Activated T-cell treated with anti-CD3 and anti-CD28 coated beads, Interleukin-2, amount 50 U/mL, for 48 hours (primary cell): ENCODE measurements around the gene COL25A1.
"Not testable (repeated sequence)": the region's sequence is repeated elsewhere in the genome, so short reads cannot be mapped to it uniquely, and the experiment has no call there.

ENCODE experiments used
- DNase-seq, 2 experiments: peaks; one replicate each; pipeline ENCODE4 v3.0.0-alpha.2; 2020

Gene COL25A1

GRCh38 chr4:109005523-109005922 lies 296.9 kb downstream of the COL25A1 start:
- no peak for DNase-seq

- no peak for DNase-seq
Observed at GRCh38 chr4:109004418-109004817, 298.0 kb downstream of the COL25A1 start.

GRCh38 chr4:109003964-109004363 lies 298.5 kb downstream of the COL25A1 start:
- DNase-seq, result no peak

GRCh38 chr4:108991551-108992328 lies 310.7 kb downstream of the COL25A1 start:
- DNase-seq, result no peak

GRCh38 chr4:108988464-108989195 lies 313.8 kb downstream of the COL25A1 start:
- no peak for DNase-seq

GRCh38 chr4:108984495-108984894 lies 318.0 kb downstream of the COL25A1 start:
- not testable (repeated sequence) for DNase-seq

- DNase-seq, result no peak
Observed at GRCh38 chr4:108982402-108983185, 319.9 kb downstream of the COL25A1 start.

GRCh38 chr4:108980455-108981239 lies 321.8 kb downstream of the COL25A1 start:
- no peak for DNase-seq

GRCh38 chr4:108979759-108980158 lies 322.7 kb downstream of the COL25A1 start:
- no peak for DNase-seq

GRCh38 chr4:108978066-108978465 lies 324.4 kb downstream of the COL25A1 start:
- DNase-seq, result no peak

GRCh38 chr4:108972613-108973283 lies 329.7 kb downstream of the COL25A1 start:
- no peak for DNase-seq

GRCh38 chr4:108971473-108971872 lies 331.0 kb downstream of the COL25A1 start:
- DNase-seq, result no peak

- DNase-seq, result no peak
Observed at GRCh38 chr4:108965472-108966076, 336.9 kb downstream of the COL25A1 start.

GRCh38 chr4:108965016-108965415 lies 337.4 kb downstream of the COL25A1 start:
- no peak for DNase-seq

- DNase-seq, result no peak
Observed at GRCh38 chr4:108963910-108964309, 338.5 kb downstream of the COL25A1 start.

- no peak for DNase-seq
Observed at GRCh38 chr4:108959491-108959890, 343.0 kb downstream of the COL25A1 start.

GRCh38 chr4:108954880-108955279 lies 347.6 kb downstream of the COL25A1 start:
- DNase-seq, result no peak

GRCh38 chr4:108953941-108954340 lies 348.5 kb downstream of the COL25A1 start:
- DNase-seq, result no peak

GRCh38 chr4:108950158-108950915 lies 352.1 kb downstream of the COL25A1 start:
- no peak for DNase-seq

GRCh38 chr4:108947526-108947925 lies 354.9 kb downstream of the COL25A1 start:
- DNase-seq, result no peak

- no peak for DNase-seq
Observed at GRCh38 chr4:108946237-108946636, 356.2 kb downstream of the COL25A1 start.
